Measurements from ENCODE around the gene NCEH1. TPM values are rescaled to one million over a fixed set of nuclear protein-coding genes. Genes with fewer than 3 reads are reported as not detected.

NCEH1 gene
- total and polyA plus RNA-seq, 2 of the 4 experiments (the other 2 are of a cell fraction): 22.3 to 23.3 TPM

DNA sequence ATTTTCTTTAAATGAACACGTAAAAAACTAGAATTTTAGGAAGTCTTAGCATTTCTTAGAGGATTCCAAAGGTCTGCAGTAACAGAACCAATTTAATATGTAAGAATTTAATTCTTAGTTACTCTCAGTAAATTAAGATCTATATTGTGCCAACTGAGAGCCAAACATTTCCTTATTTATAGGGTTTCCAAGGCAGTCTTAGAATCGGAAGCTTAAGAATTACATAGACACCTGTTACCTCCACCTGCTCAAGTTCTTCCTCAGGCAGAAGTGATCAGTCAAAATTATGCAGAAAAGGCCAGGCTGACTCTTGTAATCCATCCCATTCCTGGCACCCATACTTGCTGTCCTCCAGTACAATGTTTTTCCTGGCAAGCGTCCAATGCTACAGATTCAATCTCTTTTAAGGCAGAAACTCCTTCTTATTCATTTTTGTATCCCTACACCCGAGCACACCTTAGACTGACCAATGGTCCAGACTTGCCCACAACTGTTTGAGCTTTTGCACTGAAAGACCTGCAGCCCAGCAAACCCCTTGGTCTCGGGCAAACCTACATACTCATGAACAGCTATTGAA lies 64.3 kb downstream of the NCEH1 start:
- TF ChIP-seq MAZ (IDR thresholded peaks at IDR 0.05; ENCODE audit: borderline replicate concordance, low read depth, low read length) (no peak), SMC3 (IDR thresholded peaks at IDR 0.05; ENCODE audit: low read depth, low read length) (no peak), RAD21 (IDR thresholded peaks at IDR 0.05; ENCODE audit: low read length) (no peak), CHD1 (IDR thresholded peaks at IDR 0.05; ENCODE audit: low read depth, low read length) (no peak), BHLHE40 (IDR thresholded peaks at IDR 0.05; ENCODE audit: low read depth, low read length) (no peak), CEBPB (IDR thresholded peaks at IDR 0.05; ENCODE audit: low read depth, low read length) (no peak), CTCF (conservative IDR thresholded peaks at IDR 0.05; ENCODE audit: low read depth, low read length) (no peak), FOS (IDR thresholded peaks at IDR 0.05; ENCODE audit: low read depth, low read length) (no peak), POLR2A (IDR thresholded peaks at IDR 0.05; ENCODE audit: low read depth, low read length) (no peak), NFE2L2 (IDR thresholded peaks at IDR 0.05; ENCODE audit: low read depth, low read length) (no peak), USF2 (IDR thresholded peaks at IDR 0.05; ENCODE audit: low read depth, low read length) (no peak)
- TF ChIP-seq, protein P1, sequence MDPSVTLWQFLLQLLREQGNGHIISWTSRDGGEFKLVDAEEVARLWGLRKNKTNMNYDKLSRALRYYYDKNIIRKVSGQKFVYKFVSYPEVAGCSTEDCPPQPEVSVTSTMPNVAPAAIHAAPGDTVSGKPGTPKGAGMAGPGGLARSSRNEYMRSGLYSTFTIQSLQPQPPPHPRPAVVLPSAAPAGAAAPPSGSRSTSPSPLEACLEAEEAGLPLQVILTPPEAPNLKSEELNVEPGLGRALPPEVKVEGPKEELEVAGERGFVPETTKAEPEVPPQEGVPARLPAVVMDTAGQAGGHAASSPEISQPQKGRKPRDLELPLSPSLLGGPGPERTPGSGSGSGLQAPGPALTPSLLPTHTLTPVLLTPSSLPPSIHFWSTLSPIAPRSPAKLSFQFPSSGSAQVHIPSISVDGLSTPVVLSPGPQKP (IDR thresholded peaks at IDR 0.05; ENCODE audit: borderline replicate concordance, low read depth, low read length): no peak
- Histone ChIP-seq H3K14ac (replicated peaks; ENCODE audit: low read depth, low read length) (0 out of 2 replicates have a peak overlapping the region, but pooled peaks have one; percentile 5), H3K36me3 (ENCODE audit: control insufficient read depth, insufficient read depth, low read length) (peaks cover 3% of the 10 kb centered on the region; the same call in 1 of the 2 replicates), H2BK5ac (ENCODE audit: low read depth, low read length, poor library complexity, severe bottlenecking) (no peak overlapping the region), H3K79me1 (ENCODE audit: low read depth in 1 of 2, low read length in 2 of 2) (peaks cover 19 to 69% of the 10 kb centered on the region in 2 experiments), H3K9ac (ENCODE audit: low read depth, low read length) (no peak overlapping the region), H3K9me3 (ENCODE audit: control insufficient read depth, insufficient read depth, low read length) (no peaks in the 10 kb centered on the region), H2AFZ (replicated peaks; ENCODE audit: low read length, poor library complexity) (no peak overlapping the region), H2BK20ac (ENCODE audit: low read depth, low read length) (no peak overlapping the region), H2AK5ac (ENCODE audit: low read depth, low read length) (peak overlapping the region; percentile 51; the same call in 1 of the 2 replicates), H3K4me2 (ENCODE audit: low read depth, low read length) (no peak overlapping the region), H2BK120ac (ENCODE audit: low read depth, low read length) (no peak overlapping the region), H2BK15ac (ENCODE audit: low read depth, low read length) (no peak overlapping the region), H3K4me1 (ENCODE audit: control insufficient read depth, insufficient read depth, low read length) (peaks cover 9% of the 10 kb centered on the region), H3K9me1 (ENCODE audit: insufficient read depth, low read length) (peaks cover 19% of the 10 kb centered on the region), H3K18ac (ENCODE audit: low read depth, low read length) (no peak overlapping the region), H4K5ac (ENCODE audit: low read depth, low read length) (no peak overlapping the region), H3K56ac (ENCODE audit: extremely low read depth, insufficient read depth, low read length) (no peak overlapping the region), H4K91ac (ENCODE audit: insufficient read depth, low read depth, low read length) (no peak overlapping the region), H3K4ac (ENCODE audit: low read depth, low read length) (no peak overlapping the region), H4K20me1 (ENCODE audit: insufficient read depth, low read length) (peaks cover 4% of the 10 kb centered on the region; the same call in 1 of the 2 replicates), H3K27me3 (ENCODE audit: control insufficient read depth, insufficient read depth, low read length) (no peaks in the 10 kb centered on the region), H3K27ac (ENCODE audit: insufficient read depth, low read length) (no peak overlapping the region), H4K8ac (ENCODE audit: low read depth in 2 of 2, low read length in 2 of 2) (no peak overlapping the region), H3K4me3 (ENCODE audit: insufficient read depth, low read depth, low read length) (no peak overlapping the region), H2AK9ac (replicated peaks; ENCODE audit: low read depth, low read length, poor library complexity) (no peak overlapping the region), H3K23ac (ENCODE audit: low read depth, low read length) (no peak overlapping the region)
- BruUV-seq (replicated peaks): no TSS peak
- ATAC-seq (ENCODE audit: low read depth): no peak
- DNase-seq: peak; percentile 67
- 85% methylated on average over 2 of the region's 5 CpGs; no CpG with 5 or more reads in 1 of the 2 experiments for WGBS, 2 experiments (ENCODE audit: extremely low coverage in 2 of 2, insufficient read length in 1 of 2)
- dilution Hi-C loops (cut with HindIII; ENCODE audit: low sequenced_read_pairs, unreplicated experiment) (no loop called here), in situ Hi-C loops (cut with MboI; ENCODE audit: low sequenced_read_pairs) (no loop called here), intact Hi-C loops (cut with micrococcal nuclease) (no loop called here)
- POLR2A ChIA-PET (ENCODE audit: unreplicated experiment): no interaction called here
- CTCF ChIA-PET: interaction anchor here (1.3 kb wide), 1 partner anchor 26 kb away, joined by 3 read pairs; no protein-coding TSS in a partner anchor

All from IMR-90 (cell line).